Panc1 (cell line): ENCODE measurements around the gene SKAP1.

Experiments
- CTCF ChIP-seq: fragments of 450-650 bp; IDR thresholded peaks from 2 replicates; pipeline ENCODE4 v1.5.1; 2017; ENCODE audit warnings: mild to moderate bottlenecking
- POLR2AphosphoS5 ChIP-seq: IDR thresholded peaks from 2 replicates; pipeline ENCODE4 v1.6.1; 2012; ENCODE audit warnings: mild to moderate bottlenecking, low read depth, low read length, moderate library complexity

GRCh38 chr17:48393283-48393682 lies 36.7 kb downstream of the SKAP1 start:
- TF ChIP-seq CTCF (no peak), POLR2AphosphoS5 (no peak)
